GM12878 (cell line): ENCODE data around the gene TMTC1. TPM values are rescaled to one million over a fixed set of nuclear protein-coding genes. Genes with fewer than 3 reads are reported as not detected.

Experiments used
- ATAC-seq: fragments of 200-7000 bp; cut with Tn5 transposase; 3 replicates; pipeline ENCODE4 v1.9.1; 2020; ENCODE audit warnings: mild to moderate bottlenecking, moderate library complexity
- BruUV-seq: library from RNA; stranded (reverse); fragments of 400-500 nt; replicated peaks from 2 replicates; lab custom pipeline; 2021; lab: Mats Ljungman, UMichigan
- CTCF ChIA-PET: fragments of 300-600 bp; sonication (Branson Sonifier 250); formaldehyde crosslinking; extraction: SDS; loops from one replicate; lab custom pipeline; 2021; ENCODE audit warnings: inconsistent platforms; lab: Yijun Ruan, JAX
- POLR2A ChIA-PET: fragments of 350-600 bp; formaldehyde crosslinking; extraction: SDS; loops from one replicate; lab custom pipeline; 2021; ENCODE audit warnings: inconsistent platforms; lab: Charles Lee
- RAD21 ChIA-PET: fragments of 300-600 bp; sonication (Branson Sonifier 250); formaldehyde crosslinking; loops from one replicate; lab custom pipeline; 2023; ENCODE audit warnings: antibody characterized with exemption; ENCODE audit not compliant: unreplicated experiment; lab: Charles Lee
- SMC1A ChIA-PET: fragments of 300-600 bp; sonication (Branson Sonifier 250); formaldehyde crosslinking; loops from one replicate; lab custom pipeline; 2023; ENCODE audit not compliant: unreplicated experiment, uncharacterized antibody; lab: Charles Lee
- DNase-seq: peaks from one replicate; pipeline ENCODE4 v3.0.0-alpha.2; 2011; ENCODE audit warnings: low read depth, low spot score
- FAIRE-seq: peaks from 3 replicates; lab custom pipeline; 2011; peaks lifted over from hg19 to GRCh38; lab: Jason Lieb, UNC
- H2AFZ ChIP-seq: 2 replicates; pipeline ENCODE4 v1.6.0; 2011; ENCODE audit warnings: low read depth, low read length, control low read depth; ENCODE audit not compliant: control insufficient read depth
- H3K27ac ChIP-seq: 2 replicates; pipeline ENCODE4 v1.5.1; 2011; ENCODE audit warnings: control low read depth; ENCODE audit not compliant: control insufficient read depth, insufficient read depth
- H3K27me3 ChIP-seq, 2 experiments: replicated peaks in 1 of 2; 2 replicates each; pipeline versions ENCODE4 v1.6.0 to v1.6.1; 2011; ENCODE audit warnings: low read length in 1 of 2; ENCODE audit not compliant: control insufficient read depth in 2 of 2, insufficient read depth in 2 of 2
- H3K36me3 ChIP-seq, 2 experiments: 2 replicates each; pipeline ENCODE4 v1.5.1; 2011; ENCODE audit warnings: low read length in 1 of 2; ENCODE audit not compliant: control insufficient read depth in 2 of 2, insufficient read depth in 2 of 2
- H3K4me1 ChIP-seq: 2 replicates; pipeline ENCODE4 v1.6.1; 2011; ENCODE audit warnings: mild to moderate bottlenecking, low read length, moderate library complexity, mixed read lengths; ENCODE audit not compliant: control insufficient read depth, insufficient read depth
- H3K4me2 ChIP-seq: 2 replicates; pipeline ENCODE4 v1.6.0; 2011; ENCODE audit warnings: control low read depth; ENCODE audit not compliant: control insufficient read depth, insufficient read depth
- H3K4me3 ChIP-seq: fragments of 200-600 bp; sonication (generic); 2 replicates; pipeline ENCODE4 v1.5.1; 2016
- H3K79me2 ChIP-seq: 2 replicates; pipeline ENCODE4 v1.6.0; 2011; ENCODE audit warnings: low read length; ENCODE audit not compliant: control insufficient read depth, insufficient read depth
- H3K9ac ChIP-seq: 2 replicates; pipeline ENCODE4 v1.8.0; 2011; ENCODE audit warnings: low read length, control low read depth, mixed read lengths; ENCODE audit not compliant: control insufficient read depth, insufficient read depth
- H3K9me3 ChIP-seq: replicated peaks from 3 replicates; pipeline ENCODE4 v1.5.1; 2011; ENCODE audit warnings: mild to moderate bottlenecking, low read length; ENCODE audit not compliant: control insufficient read depth, insufficient read depth
- H4K20me1 ChIP-seq: 2 replicates; pipeline ENCODE4 v1.6.0; 2011; ENCODE audit not compliant: control insufficient read depth, insufficient read depth
- BMI1 ChIP-seq: fragments of 450-650 bp; IDR thresholded peaks from 2 replicates; pipeline ENCODE4 v1.6.1; 2016; ENCODE audit warnings: mild to moderate bottlenecking, moderate library complexity, borderline replicate concordance
- CREB1 ChIP-seq: IDR thresholded peaks from 2 replicates; pipeline ENCODE4 v1.6.1; 2012; ENCODE audit warnings: low read depth, mild to moderate bottlenecking, inconsistent platforms
- FOS ChIP-seq: IDR thresholded peaks from 3 replicates; pipeline ENCODE4 v1.6.1; 2011; ENCODE audit warnings: borderline replicate concordance; ENCODE audit not compliant: insufficient read length; ENCODE audit errors: extremely low read depth
- GATAD2B ChIP-seq: fragments of 450-650 bp; conservative IDR thresholded peaks from 2 replicates; pipeline ENCODE4 v1.6.1; 2017; ENCODE audit warnings: low read depth, mild to moderate bottlenecking, moderate library complexity
- HDGF ChIP-seq: fragments of 450-650 bp; IDR thresholded peaks from 2 replicates; pipeline ENCODE4 v1.6.1; 2016; ENCODE audit warnings: antibody characterized with exemption
- IRF4 ChIP-seq: IDR thresholded peaks from 2 replicates; pipeline ENCODE4 v1.6.1; 2011; ENCODE audit warnings: low read depth, low read length
- LARP7 ChIP-seq: fragments of 450-650 bp; IDR thresholded peaks from 2 replicates; pipeline ENCODE4 v1.6.1; 2017; ENCODE audit warnings: mild to moderate bottlenecking
- NFYA ChIP-seq: IDR thresholded peaks from 2 replicates; pipeline ENCODE4 v1.6.1; 2011; ENCODE audit warnings: low read depth, mild to moderate bottlenecking, low read length, improper control_type of control experiment, borderline replicate concordance
- NKRF ChIP-seq: fragments of 450-650 bp; conservative IDR thresholded peaks from 2 replicates; pipeline ENCODE4 v1.6.1; 2017; ENCODE audit warnings: mild to moderate bottlenecking, moderate library complexity
- RAD51 ChIP-seq: fragments of 450-650 bp; IDR thresholded peaks from 2 replicates; pipeline ENCODE4 v1.6.1; 2016; ENCODE audit warnings: moderate library complexity, mild to moderate bottlenecking, inconsistent platforms
- SMAD1 ChIP-seq: fragments of 450-650 bp; IDR thresholded peaks from 2 replicates; pipeline ENCODE4 v1.6.1; 2018; ENCODE audit warnings: mild to moderate bottlenecking, low read depth; ENCODE audit not compliant: partially characterized antibody
- SUZ12 ChIP-seq: fragments of 200-600 bp; sonication (generic); IDR thresholded peaks from one replicate; pipeline ENCODE4 v1.6.1; 2018; ENCODE audit warnings: antibody characterized with exemption, mild to moderate bottlenecking; ENCODE audit not compliant: unreplicated experiment
- TARDBP ChIP-seq: IDR thresholded peaks from 2 replicates; pipeline ENCODE4 v1.6.1; 2016; ENCODE audit warnings: borderline replicate concordance
- ZNF217 ChIP-seq: fragments of 450-650 bp; IDR thresholded peaks from 2 replicates; pipeline ENCODE4 v1.6.1; 2017; ENCODE audit warnings: antibody characterized with exemption, mild to moderate bottlenecking
- ZZZ3 ChIP-seq: IDR thresholded peaks from 2 replicates; pipeline ENCODE4 v1.6.1; 2011; ENCODE audit warnings: low read depth; ENCODE audit not compliant: control insufficient read depth, insufficient read length
- WGBS: methylation state at CpG from one replicate; pipeline ENCODE4 v1.1.6; 2016; ENCODE audit warnings: low lambda C conversion rate; ENCODE audit not compliant: insufficient replicate concordance, insufficient coverage; ENCODE audit errors: missing lambda C conversion rate; 5-methylcytosine and 5-hydroxymethylcytosine counted together
- in situ Hi-C: fragments of 300-500 bp; cut with MboI; formaldehyde crosslinking; loops from 9 replicates; pipeline ENCODE4 v1.14.3; 2018; ENCODE audit warnings: mixed read lengths
- intact Hi-C: fragments of 100-400 bp; cut with micrococcal nuclease; formaldehyde crosslinking; loops from one replicate; pipeline ENCODE4 v1.14.2; 2022; ENCODE audit not compliant: unreplicated experiment
- polyA plus RNA-seq, 11 experiments: library from polyadenylated mRNA; depleted of rRNA in 4 of 11; unstranded in 6 of 11; stranded (reverse) in 5 of 11; fragments of >200 nt; fragmentation: Nextera tagmentation in 4 of 11; fragmentation: Illumina TruSeq in 1 of 11; extraction: Ambion mirVana in 4 of 11; extraction: Trizol in 1 of 11; gene quantifications; 1 replicate in 1 of 11; 2 replicates in 10 of 11; pipeline versions ENCODE4 v1.2.1 to v1.2.3, GENCODE V29; 2011 to 2016; ENCODE audit warnings: inconsistent platforms in 2 of 11, missing spikeins in 2 of 11, low read depth in 1 of 11
- total RNA-seq, 4 experiments: library from RNA; depleted of rRNA in 3 of 4; stranded (reverse); fragments of >200 nt in 3 of 4; fragmentation: Illumina TruSeq in 1 of 4; extraction: Trizol in 1 of 4; gene quantifications; 2 replicates each; pipeline versions ENCODE4 v1.2.1 to v1.2.3, GENCODE V29; 2013 to 2021

Gene TMTC1
- total and polyA plus RNA-seq, 10 of the 15 experiments (the other 5 are each of a cell fraction or from before 2014, with no cell fraction given): 0.10 to 20.9 (median 0.57) TPM

GRCh38 chr12:29589851-29590250, 193.9 kb downstream of the TMTC1 start:
- Histone ChIP-seq H3K36me3 (no peaks in the 10 kb centered on the region), H3K27ac (no peak overlapping the region), H2AFZ (no peak overlapping the region), H3K9ac (no peak overlapping the region), H3K4me3 (no peak overlapping the region), H3K27me3 (no peaks in the 10 kb centered on the region), H3K9me3 (no peaks in the 10 kb centered on the region), H3K4me1 (no peaks in the 10 kb centered on the region), H3K4me2 (no peak overlapping the region), H4K20me1 (no peaks in the 10 kb centered on the region), H3K79me2 (no peaks in the 10 kb centered on the region)
- SMC1A ChIA-PET: interaction anchor here (0.9 to 2.4 kb wide), 7 partner anchors 8 to 179 kb away, joined by 3 to 8 read pairs (median 5); no protein-coding TSS in a partner anchor
- WGBS: 70% methylated on average over 2 of the region's 2 CpGs
- BruUV-seq: no TSS peak
- TF ChIP-seq LARP7: no peak
- no peak for TF ChIP-seq FOS
- no peak for TF ChIP-seq CREB1
- TF ChIP-seq NFYA: no peak
- TF ChIP-seq GATAD2B: no peak
- no peak for TF ChIP-seq RAD51
- no peak for TF ChIP-seq ZNF217
- no peak for TF ChIP-seq ZZZ3
- no peak for TF ChIP-seq NKRF
- no peak for TF ChIP-seq TARDBP
- TF ChIP-seq SMAD1: no peak
- no peak for TF ChIP-seq SUZ12
- TF ChIP-seq BMI1: no peak
- TF ChIP-seq IRF4: no peak
- TF ChIP-seq HDGF: no peak
- FAIRE-seq: no peak
- RAD21 ChIA-PET: interaction anchor here (0.5 to 1.4 kb wide), 4 partner anchors 21 to 311 kb away, joined by 3 to 5 read pairs (median 4); no protein-coding TSS in a partner anchor
- CTCF ChIA-PET: interaction anchor here (1.0 to 2.1 kb wide), 3 partner anchors 10 to 311 kb away, joined by 3 to 7 read pairs (median 3); no protein-coding TSS in a partner anchor
- no peak for DNase-seq
- intact Hi-C loops: no loop called here
- in situ Hi-C loops: no loop called here
- no peak for ATAC-seq
- POLR2A ChIA-PET: interaction anchor here (0.8 kb wide), 1 partner anchor 29 kb away, joined by 3 read pairs; no protein-coding TSS in a partner anchor
